Left cardiac atrium (tissue), 4 donors: ENCODE results near the gene KLF15. TPM values are rescaled to one million over a fixed set of nuclear protein-coding genes. Genes with fewer than 3 reads are reported as not detected.
A peak's percentile ranks its signal among the peaks of the same experiment; 100 is the strongest.

Experiments
- ATAC-seq, 2 donors: fragments of 200-7000 bp; cut with Tn5 transposase; one replicate each; pipeline ENCODE4 v1.9.1; 2020; ENCODE audit warnings: mild to moderate bottlenecking in 2 of 2, moderate library complexity in 2 of 2
- DNase-seq: peaks from one replicate; pipeline ENCODE4 v3.0.0-alpha.2; 2020
- intact Hi-C, 2 donors: fragments of 100-400 bp; cut with DNase I; formaldehyde crosslinking; loops; one replicate each; pipeline versions ENCODE4 v1.14.1 to v1.15.1; 2022 to 2023
- long read RNA-seq: library from polyadenylated mRNA; unstranded; transcript quantifications from one replicate; pipeline ENCODE4 v2.0.0, GENCODE V29; 2021
- total RNA-seq, 2 donors: library from RNA; stranded (reverse); fragmentation: NEBNext Ultra II Directional; extraction: Animal tissue kit (Norgen Biotek cat#: 25700); gene quantifications; one replicate each; pipeline ENCODE4 v1.2.1, GENCODE V29; 2021
- donor health status: DM: no; HTN: yes; CAD: no.
- donor health status: DM: no; HTN: yes; CAD: no; lungs with severe emphysema.
- donor health status: DM: yes; HTN: yes; CAD: no.
- donor health status: Dilated cardiomyopathy.

The KLF15 gene
- total RNA-seq: 10 to 100 TPM; 23.8 to 32.4 TPM
- long read RNA-seq, partial matches to known transcripts: 0 of 2 reads
- long read RNA-seq, other reads (novel, unspliced or antisense): 2 of 2 reads

GRCh38 chr3:126357295-126358037 is at the start of gene KLF15:
TSS of gene KLF15 (minus strand) at chr3:126357408. CDS start at chr3:126352922, 4,486 bp downstream.
- intact Hi-C loops: loop anchor here in 1 of 2 donors (2.0 kb wide), 2 partner anchors 31 to 89 kb away; no protein-coding TSS in a partner anchor
- DNase-seq (peak; percentile 90), ATAC-seq (peak; percentile 77 to 85)

GRCh38 chr3:126406389-126407296 is 49.4 kb upstream of the KLF15 start:
- intact Hi-C loops: no loop called here
- DNase-seq (no peak), ATAC-seq (no peak)

DNA sequence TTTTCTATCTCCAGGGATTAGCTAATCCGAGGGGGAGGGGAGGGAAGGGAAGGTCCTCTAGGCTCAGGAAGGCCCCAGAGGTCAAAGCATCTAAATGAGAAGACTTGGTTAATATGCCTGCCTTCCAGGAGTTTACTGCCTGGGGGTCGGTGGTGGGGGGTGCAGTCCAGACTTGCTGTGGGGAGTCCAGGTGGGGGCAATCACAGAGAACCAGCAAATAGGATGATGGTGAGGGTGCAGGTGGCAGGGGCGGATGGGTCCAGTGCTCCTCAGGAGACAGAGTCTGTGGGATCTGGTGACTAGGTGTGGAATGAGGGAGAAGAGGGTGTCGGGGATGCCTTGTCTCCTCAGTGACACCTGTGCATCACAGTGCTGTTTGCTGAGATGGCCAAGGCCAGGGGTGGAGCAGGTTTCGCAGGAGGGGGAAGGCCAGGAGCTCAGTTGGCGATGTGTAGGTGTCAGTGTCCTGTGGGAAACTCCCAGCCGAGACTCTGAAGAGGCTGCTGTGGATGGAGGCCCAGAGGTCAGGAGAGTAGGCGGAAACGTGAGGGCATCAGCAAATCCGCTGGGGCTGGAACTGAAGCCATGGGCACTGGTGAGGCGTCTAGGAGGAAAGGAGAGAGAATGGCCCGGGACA is 45.6 kb upstream of the KLF15 start:
- intact Hi-C loops: no loop called here
- DNase-seq: no peak
- ATAC-seq: no peak

DNA sequence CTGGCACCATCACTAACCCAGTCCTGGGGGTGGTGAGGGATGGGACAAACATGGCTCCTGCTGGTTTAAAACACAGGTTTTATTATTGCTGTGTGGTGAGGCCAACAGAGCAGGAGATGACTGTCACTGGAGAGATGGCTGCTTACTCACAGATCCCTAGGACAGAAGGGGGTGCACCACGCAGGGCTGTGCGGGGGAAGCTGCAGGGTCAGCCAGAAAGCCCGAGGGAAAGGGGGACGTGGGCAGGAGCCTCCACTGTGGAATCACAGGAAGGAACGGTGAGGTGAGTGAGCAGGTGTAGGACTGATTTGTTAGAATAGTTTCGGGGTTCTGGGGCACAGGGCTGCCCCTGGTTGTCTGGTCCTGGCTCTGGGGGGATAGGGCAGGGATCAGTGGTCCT is 45.0 kb upstream of the KLF15 start:
- DNase-seq (no peak), ATAC-seq (no peak)
- intact Hi-C loops: no loop called here

DNA sequence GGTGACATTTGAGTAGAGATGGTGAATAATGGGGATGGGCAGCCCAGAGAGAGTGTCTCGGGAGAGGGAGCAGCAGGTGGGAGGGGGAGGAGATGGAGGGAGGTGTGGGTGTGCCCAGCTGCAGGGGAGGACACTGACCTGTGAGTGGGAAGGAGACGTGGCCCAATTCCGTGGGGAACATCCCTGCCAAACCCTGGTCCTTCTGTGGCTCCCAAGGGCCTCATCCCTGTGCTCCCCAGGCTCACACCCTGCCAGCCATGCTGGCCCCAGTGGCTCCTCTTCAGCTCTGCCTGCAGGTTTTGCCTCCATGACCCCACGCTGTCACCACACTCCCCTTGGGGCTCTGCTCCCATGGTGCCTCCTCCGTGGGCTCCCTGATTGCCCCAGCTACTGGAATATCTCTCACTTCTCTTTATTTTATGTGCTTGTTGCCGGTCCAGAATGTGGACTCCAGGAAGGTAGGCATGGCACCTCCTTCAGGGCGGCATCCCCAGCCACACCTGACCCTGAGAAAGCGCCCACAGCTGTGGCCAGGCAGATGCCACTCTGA is 44.5 kb upstream of the KLF15 start:
- DNase-seq (no peak), ATAC-seq (no peak)
- intact Hi-C loops: no loop called here

DNA sequence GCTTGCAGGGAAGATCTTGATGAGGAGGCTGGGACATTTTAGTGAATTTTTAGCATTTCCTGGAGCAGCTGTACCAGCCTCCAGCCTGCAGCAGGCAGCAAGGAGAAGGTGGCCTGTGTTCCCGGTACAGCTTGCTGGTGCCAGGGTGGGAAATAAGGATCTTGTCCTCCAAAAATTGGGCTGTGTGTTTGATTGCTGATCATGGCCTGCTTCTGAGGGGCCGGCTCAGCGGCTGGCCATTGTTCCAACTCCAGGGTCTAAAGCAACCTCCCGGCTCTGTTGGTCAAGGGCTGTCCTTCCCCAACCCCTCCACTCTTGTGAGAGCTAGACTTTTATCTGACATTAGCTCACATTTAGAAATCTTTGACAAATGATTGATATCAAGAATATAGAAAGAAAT is 42.5 kb upstream of the KLF15 start:
- intact Hi-C loops: loop anchor here in 1 of 2 donors (10.0 kb wide), 1 partner anchor 265 kb away; no protein-coding TSS in a partner anchor
- ATAC-seq (no peak), DNase-seq (no peak)

DNA sequence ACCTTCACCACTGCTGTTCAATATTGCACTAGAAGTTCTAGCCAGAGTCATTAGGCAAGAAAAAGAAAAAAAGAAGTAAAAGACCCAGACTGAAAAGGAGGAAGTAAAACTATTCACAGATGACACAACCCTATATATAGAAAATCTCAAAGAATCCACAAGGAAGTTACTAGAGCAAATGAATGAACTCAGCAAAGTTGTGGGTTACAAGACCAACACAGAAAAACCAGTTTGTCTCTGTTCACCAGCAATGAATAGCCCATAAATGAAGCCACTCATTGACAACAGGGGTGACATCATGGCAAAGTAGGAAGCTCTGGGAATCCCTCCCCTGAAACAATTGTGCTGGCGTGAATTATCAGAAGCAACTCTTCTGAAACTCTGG is 42.1 kb upstream of the KLF15 start:
- ATAC-seq: peak in 1 of 2 donors; percentile 33
- DNase-seq: no peak
- intact Hi-C loops: loop anchor here in 1 of 2 donors (10.0 kb wide), 1 partner anchor 265 kb away; no protein-coding TSS in a partner anchor

GRCh38 chr3:126398423-126399350 is 41.5 kb upstream of the KLF15 start:
- ATAC-seq (no peak), DNase-seq (no peak)
- intact Hi-C loops: loop anchor here in 1 of 2 donors (10.0 kb wide), 1 partner anchor 264 kb away; no protein-coding TSS in a partner anchor

DNA sequence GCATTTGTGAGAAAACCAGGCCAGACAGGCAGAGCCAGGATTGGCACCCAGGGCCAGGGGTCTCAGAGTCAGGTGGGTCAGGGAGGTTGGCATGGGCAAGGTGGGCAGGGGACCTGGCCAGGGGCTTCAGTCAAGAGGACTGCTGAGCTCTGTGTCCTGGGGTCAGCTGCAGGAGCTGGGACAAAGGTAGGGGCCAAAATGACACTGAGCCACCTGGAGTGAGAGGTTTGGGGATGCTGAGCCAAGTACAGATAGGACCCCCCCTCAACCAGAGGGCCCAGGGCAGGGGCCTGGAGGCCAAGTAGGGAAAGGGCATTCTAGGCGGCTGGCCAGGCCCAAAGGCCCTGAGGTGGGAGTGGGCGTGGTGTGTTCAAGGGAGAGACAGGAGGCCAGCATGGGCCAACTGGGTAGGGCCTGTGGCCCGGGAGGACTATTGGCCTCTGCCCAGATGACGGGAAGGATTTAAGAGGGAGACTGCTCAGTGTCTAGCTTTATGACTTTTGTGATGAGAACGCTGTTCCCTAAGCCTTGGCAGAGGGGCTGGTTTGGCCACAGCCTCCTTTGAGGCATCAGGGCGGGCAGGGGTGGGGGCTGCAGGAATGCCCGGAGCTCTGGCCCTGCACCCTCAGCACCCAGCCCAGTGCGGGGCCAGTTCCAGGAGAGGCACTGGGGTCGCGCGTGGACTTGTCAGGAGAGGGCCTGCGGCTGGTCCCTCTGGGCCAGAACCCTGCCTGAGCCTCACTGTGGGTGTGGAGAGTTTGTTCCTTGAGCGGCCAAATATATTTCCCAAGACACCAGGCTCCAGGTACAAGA is 40.6 kb upstream of the KLF15 start:
- intact Hi-C loops: loop anchor here in 1 of 2 donors (10.0 kb wide), 1 partner anchor 263 kb away; no protein-coding TSS in a partner anchor
- DNase-seq (no peak), ATAC-seq (peak in 1 of 2 donors; percentile 31)

DNA sequence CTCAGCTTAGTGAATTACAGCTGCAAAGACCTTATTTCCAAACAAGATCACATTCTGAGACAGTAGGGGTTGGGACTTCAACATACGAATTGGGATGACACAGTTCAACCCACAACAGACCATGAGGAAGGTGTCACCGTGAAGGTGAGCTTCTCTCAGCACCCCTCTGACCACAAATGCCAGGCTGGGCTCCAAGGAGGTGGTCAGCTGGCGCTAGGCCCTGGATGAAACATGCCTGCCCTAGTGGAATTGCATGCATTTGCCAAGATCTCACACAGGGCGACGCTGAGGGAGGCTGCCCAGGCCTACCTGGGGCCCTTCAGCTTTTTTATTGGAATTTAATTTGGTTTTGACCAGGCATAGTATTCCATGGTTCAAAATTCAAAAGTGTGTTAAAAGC is 39.3 kb upstream of the KLF15 start:
- intact Hi-C loops: loop anchor here in 1 of 2 donors (10.0 kb wide), 1 partner anchor 262 kb away; no protein-coding TSS in a partner anchor
- ATAC-seq (no peak), DNase-seq (no peak)

- no peak for ATAC-seq
- intact Hi-C loops: loop anchor here in 1 of 2 donors (10.0 kb wide), 1 partner anchor 261 kb away; no protein-coding TSS in a partner anchor
- no peak for DNase-seq
Measured at GRCh38 chr3:126395846-126396513, 38.8 kb upstream of the KLF15 start.

- intact Hi-C loops: loop anchor here (5.0 to 10.0 kb wide), 2 partner anchors 260 to 263 kb away; no protein-coding TSS in a partner anchor
- DNase-seq (no peak), ATAC-seq (peak; percentile 14 to 21)
Measured at GRCh38 chr3:126394977-126395321, 37.7 kb upstream of the KLF15 start.

- ATAC-seq: peak; percentile 67 to 71
- peak; percentile 51 for DNase-seq
- intact Hi-C loops: loop anchor here (5.0 to 10.0 kb wide), 2 partner anchors 260 to 262 kb away; no protein-coding TSS in a partner anchor
Measured at GRCh38 chr3:126394179-126394976, 37.2 kb upstream of the KLF15 start, which contains the start of gene CFAP100. TSS of gene CFAP100 (plus strand) at chr3:126394909. CDS start at chr3:126396001, 1,092 bp downstream.

GRCh38 chr3:126393563-126393962 is 36.4 kb upstream of the KLF15 start:
- intact Hi-C loops: loop anchor here (5.0 to 10.0 kb wide), 2 partner anchors 259 to 261 kb away; no protein-coding TSS in a partner anchor
- no peak for ATAC-seq
- no peak for DNase-seq

GRCh38 chr3:126392246-126392645 is 35.0 kb upstream of the KLF15 start:
- no peak for ATAC-seq
- DNase-seq: no peak
- intact Hi-C loops: loop anchor here (5.0 to 10.0 kb wide), 2 partner anchors 257 to 260 kb away; no protein-coding TSS in a partner anchor
